Peyer's patch (tissue), 4 donors: Measurements from ENCODE around the gene PDZD2.
"Not testable (repeated sequence)": the region's sequence is repeated elsewhere in the genome, so short reads cannot be mapped to it uniquely, and the experiment has no call there.

Experiments used
- CTCF ChIP-seq, 6 experiments: fragments of 450-650 bp in 4 of 6; fragments of 200-600 bp in 2 of 6; sonication (generic) in 1 of 6; IDR thresholded peaks; one replicate each; pipeline ENCODE4 v1.5.1; 2017 to 2019; ENCODE audit warnings: antibody characterized with exemption in 6 of 6, mild to moderate bottlenecking in 3 of 6, moderate library complexity in 1 of 6
- POLR2A ChIP-seq, 2 donors: fragments of 450-650 bp; IDR thresholded peaks; one replicate each; pipeline ENCODE4 v1.5.1; 2017; ENCODE audit warnings: antibody characterized with exemption in 2 of 2, mild to moderate bottlenecking in 2 of 2, moderate library complexity in 2 of 2

- TF ChIP-seq CTCF, POLR2A (IDR thresholded peaks at IDR 0.05): not testable (repeated sequence)
Observed at GRCh38 chr5:31602305-31602704, 36.6 kb upstream of the PDZD2 start.
